MM.1S (cell line): ENCODE measurements around the gene MAEA.

ENCODE experiments used
- DNase-seq: peaks from one replicate; pipeline ENCODE4 v3.0.0-alpha.2; 2015
- H2AFZ ChIP-seq: fragments of 300-600 bp; sonication (generic); 2 replicates; pipeline ENCODE4 v1.6.0; 2016; ENCODE audit warnings: antibody characterized with exemption, low read length
- H3F3A ChIP-seq: fragments of 300-600 bp; sonication (generic); 2 replicates; pipeline ENCODE4 v1.6.1; 2016; ENCODE audit warnings: mild to moderate bottlenecking, antibody characterized with exemption, low read length, moderate library complexity, mixed read lengths; ENCODE audit not compliant: insufficient read depth
- H3K27ac ChIP-seq: fragments of 300-600 bp; sonication (generic); 2 replicates; pipeline ENCODE4 v1.5.1; 2016; ENCODE audit warnings: mild to moderate bottlenecking, low read length
- H3K27me3 ChIP-seq: fragments of 300-600 bp; sonication (generic); replicated peaks from 2 replicates; pipeline ENCODE4 v1.6.0; 2016; ENCODE audit warnings: low read length; ENCODE audit not compliant: insufficient read depth
- H3K36me3 ChIP-seq: fragments of 300-600 bp; sonication (generic); replicated peaks from 2 replicates; pipeline ENCODE4 v1.6.1; 2016; ENCODE audit warnings: mild to moderate bottlenecking, low read length, mixed read lengths; ENCODE audit not compliant: insufficient read depth
- H3K4me1 ChIP-seq: fragments of 300-600 bp; sonication (generic); 2 replicates; pipeline ENCODE4 v1.6.1; 2016; ENCODE audit warnings: low read length, mixed read lengths
- H3K4me2 ChIP-seq: fragments of 300-600 bp; sonication (generic); 2 replicates; pipeline ENCODE4 v1.6.0; 2016; ENCODE audit warnings: low read depth, low read length
- H3K4me3 ChIP-seq: fragments of 300-600 bp; sonication (generic); 2 replicates; pipeline ENCODE4 v1.5.1; 2016; ENCODE audit warnings: low read length, mixed read lengths
- H3K79me2 ChIP-seq: fragments of 300-600 bp; sonication (generic); 2 replicates; pipeline ENCODE4 v1.6.1; 2016; ENCODE audit warnings: mixed run types, low read length, mixed read lengths
- H3K9ac ChIP-seq: fragments of 300-600 bp; sonication (generic); 2 replicates; pipeline ENCODE4 v1.6.1; 2016; ENCODE audit warnings: low read length, mixed read lengths
- H3K9me2 ChIP-seq: fragments of 300-600 bp; sonication (generic); replicated peaks from 2 replicates; pipeline ENCODE4 v1.6.1; 2016; ENCODE audit warnings: mild to moderate bottlenecking, low read length, mixed read lengths; ENCODE audit not compliant: insufficient read depth
- H3K9me3 ChIP-seq: fragments of 300-600 bp; sonication (generic); replicated peaks from 2 replicates; pipeline ENCODE4 v1.6.1; 2016; ENCODE audit warnings: mild to moderate bottlenecking, low read length, mixed read lengths; ENCODE audit not compliant: insufficient read depth
- H4K20me1 ChIP-seq: fragments of 300-600 bp; sonication (generic); 2 replicates; pipeline ENCODE4 v1.6.1; 2016; ENCODE audit warnings: mild to moderate bottlenecking, low read length, moderate library complexity, mixed read lengths; ENCODE audit not compliant: insufficient read depth
- EZH2 ChIP-seq: fragments of 300-600 bp; sonication (generic); optimal IDR thresholded peaks from 2 replicates; pipeline ENCODE3; 2017; ENCODE audit warnings: low read depth, mild to moderate bottlenecking, antibody characterized with exemption, low read length, mixed read lengths
- EZH2phosphoT487 ChIP-seq: fragments of 300-600 bp; sonication (generic); IDR thresholded peaks from 2 replicates; pipeline ENCODE4 v1.6.1; 2018; ENCODE audit warnings: antibody characterized with exemption, low read length
- TF ChIP-seq, protein P1 (sequence below): fragments of 300-600 bp; sonication (generic); IDR thresholded peaks from 2 replicates; pipeline ENCODE4 v1.5.1; 2016; ENCODE audit warnings: antibody characterized with exemption, low read length, mixed read lengths

MAEA gene

GRCh38 chr4:1349359-1350168 is 59.9 kb downstream of the MAEA start:
- no peak for DNase-seq
- H3K4me2 ChIP-seq, result no peak overlapping the region

DNA sequence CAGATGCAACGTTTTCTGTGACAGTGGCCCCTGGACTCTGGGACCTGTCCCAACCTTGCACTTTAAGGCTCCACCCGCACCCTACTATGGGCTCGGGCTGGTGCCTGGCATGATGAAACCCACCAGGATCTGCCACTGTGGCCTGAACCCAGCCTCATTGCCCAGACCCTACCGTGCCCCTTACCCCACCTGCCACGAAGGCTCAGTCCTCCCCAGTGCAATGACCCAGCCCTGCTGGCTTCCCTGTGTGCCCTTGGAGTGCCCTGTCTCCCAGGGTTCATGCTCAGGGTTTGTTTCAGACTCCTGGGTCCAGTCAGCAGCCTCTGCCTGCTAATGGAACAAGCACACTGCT is 60.5 kb downstream of the MAEA start:
- no peaks in the 10 kb centered on the region for H3K9me3 ChIP-seq
- no peaks in the 10 kb centered on the region for H3K36me3 ChIP-seq
- no peak overlapping the region for H2AFZ ChIP-seq
- no peaks in the 10 kb centered on the region for H3K9me2 ChIP-seq
- H3K4me1 ChIP-seq, result peaks cover 4% of the 10 kb centered on the region; the same call in 1 of the 2 replicates
- H3K4me2 ChIP-seq, result no peak overlapping the region
- peaks cover 15% of the 10 kb centered on the region for H3F3A ChIP-seq
- no peaks in the 10 kb centered on the region for H3K27me3 ChIP-seq
- no peak for DNase-seq
- H3K79me2 ChIP-seq, result peaks cover 8% of the 10 kb centered on the region
- TF ChIP-seq EZH2phosphoT487, result no peak
- no peak for TF ChIP-seq EZH2
- TF ChIP-seq, protein P1, sequence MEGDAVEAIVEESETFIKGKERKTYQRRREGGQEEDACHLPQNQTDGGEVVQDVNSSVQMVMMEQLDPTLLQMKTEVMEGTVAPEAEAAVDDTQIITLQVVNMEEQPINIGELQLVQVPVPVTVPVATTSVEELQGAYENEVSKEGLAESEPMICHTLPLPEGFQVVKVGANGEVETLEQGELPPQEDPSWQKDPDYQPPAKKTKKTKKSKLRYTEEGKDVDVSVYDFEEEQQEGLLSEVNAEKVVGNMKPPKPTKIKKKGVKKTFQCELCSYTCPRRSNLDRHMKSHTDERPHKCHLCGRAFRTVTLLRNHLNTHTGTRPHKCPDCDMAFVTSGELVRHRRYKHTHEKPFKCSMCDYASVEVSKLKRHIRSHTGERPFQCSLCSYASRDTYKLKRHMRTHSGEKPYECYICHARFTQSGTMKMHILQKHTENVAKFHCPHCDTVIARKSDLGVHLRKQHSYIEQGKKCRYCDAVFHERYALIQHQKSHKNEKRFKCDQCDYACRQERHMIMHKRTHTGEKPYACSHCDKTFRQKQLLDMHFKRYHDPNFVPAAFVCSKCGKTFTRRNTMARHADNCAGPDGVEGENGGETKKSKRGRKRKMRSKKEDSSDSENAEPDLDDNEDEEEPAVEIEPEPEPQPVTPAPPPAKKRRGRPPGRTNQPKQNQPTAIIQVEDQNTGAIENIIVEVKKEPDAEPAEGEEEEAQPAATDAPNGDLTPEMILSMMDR, result no peak
- H3K9ac ChIP-seq, result no peak overlapping the region
- no peak overlapping the region for H3K4me3 ChIP-seq
- H4K20me1 ChIP-seq, result no peaks in the 10 kb centered on the region
- H3K27ac ChIP-seq, result no peak overlapping the region

More at GRCh38 chr4:1349359-1350168, 59.9 kb downstream of the MAEA start:
- TF ChIP-seq EZH2, result no peak
- no peak for TF ChIP-seq EZH2phosphoT487
- TF ChIP-seq, protein P1, result no peak
- Histone ChIP-seq H3K4me1 (peaks cover 4% of the 10 kb centered on the region; the same call in 1 of the 2 replicates), H3K9ac (no peak overlapping the region), H3K27ac (no peak overlapping the region), H3K79me2 (peaks cover 8% of the 10 kb centered on the region), H3K27me3 (no peaks in the 10 kb centered on the region), H2AFZ (no peak overlapping the region), H3K36me3 (no peaks in the 10 kb centered on the region), H3F3A (peaks cover 15% of the 10 kb centered on the region), H3K9me3 (no peaks in the 10 kb centered on the region), H3K9me2 (no peaks in the 10 kb centered on the region), H3K4me3 (no peak overlapping the region), H4K20me1 (no peaks in the 10 kb centered on the region)

DNA sequence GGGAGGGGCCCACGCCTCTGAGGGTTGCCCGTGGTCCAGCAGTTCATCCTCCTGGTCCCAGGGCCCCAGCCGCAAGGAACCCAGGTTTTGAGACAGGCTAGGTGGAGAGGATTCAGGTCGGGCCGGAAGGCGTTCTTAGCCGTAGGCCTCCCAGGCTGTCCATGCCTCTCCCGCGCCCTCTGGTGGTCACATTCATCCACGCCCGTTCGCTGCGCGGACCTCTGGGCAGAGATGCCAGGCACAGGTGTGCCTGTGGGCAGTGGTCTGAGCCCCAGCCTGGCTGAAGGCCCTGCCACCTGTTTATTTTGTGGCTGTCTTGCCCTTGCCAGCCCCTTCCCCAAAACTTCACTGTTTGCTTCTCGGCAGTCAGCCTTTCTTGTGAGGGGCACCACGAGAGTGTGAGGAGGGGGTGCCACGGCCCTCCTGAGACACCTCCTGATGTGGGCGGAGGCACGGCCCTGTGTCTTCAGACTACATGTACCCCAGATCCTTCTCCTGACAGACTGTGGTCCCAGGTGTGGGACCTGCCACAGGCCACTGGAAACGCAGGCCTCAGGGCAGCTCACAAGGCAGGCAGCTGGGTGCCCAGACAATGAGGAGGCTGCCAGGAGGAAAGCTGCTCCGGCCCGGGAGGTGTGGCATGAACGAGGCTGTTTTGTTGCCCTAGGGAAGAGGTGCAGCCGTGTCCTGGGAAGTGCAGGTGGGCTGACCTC is 62.3 kb downstream of the MAEA start:
- H3K9me2 ChIP-seq, result no peaks in the 10 kb centered on the region
- no peak overlapping the region for H3K9ac ChIP-seq
- no peak overlapping the region for H3K4me2 ChIP-seq
- peaks cover 8% of the 10 kb centered on the region for H3K79me2 ChIP-seq
- H2AFZ ChIP-seq, result peak overlapping the region; percentile 77; the same call in 1 of the 2 replicates
- DNase-seq, result peak; percentile 84
- no peak overlapping the region for H3K27ac ChIP-seq
- no peaks in the 10 kb centered on the region for H4K20me1 ChIP-seq
- H3K27me3 ChIP-seq, result no peaks in the 10 kb centered on the region
- H3K9me3 ChIP-seq, result no peaks in the 10 kb centered on the region
- H3K4me3 ChIP-seq, result no peak overlapping the region
- no peaks in the 10 kb centered on the region for H3K36me3 ChIP-seq
- peaks cover 4% of the 10 kb centered on the region; the same call in 1 of the 2 replicates for H3K4me1 ChIP-seq
- peaks cover 9% of the 10 kb centered on the region for H3F3A ChIP-seq
- no peak for TF ChIP-seq EZH2
- TF ChIP-seq, protein P1, result peak; percentile 92
